Right ventricle myocardium superior (tissue), 1 donor: ENCODE measurements around the gene SHOC1. TPM values are rescaled to one million over a fixed set of nuclear protein-coding genes. Genes with fewer than 3 reads are reported as not detected.
A peak's percentile ranks its signal among the peaks of the same experiment; 100 is the strongest.
"Not testable (repeated sequence)": the region's sequence is repeated elsewhere in the genome, so short reads cannot be mapped to it uniquely, and the experiment has no call there.

Experiments used
- ATAC-seq: fragments of 200-7000 bp; cut with Tn5 transposase; one replicate; pipeline ENCODE4 v1.9.1; 2020; ENCODE audit warnings: mild to moderate bottlenecking; ENCODE audit not compliant: poor library complexity
- DNase-seq: peaks from one replicate; pipeline ENCODE4 v3.0.0-alpha.2; 2020
- intact Hi-C: fragments of 100-400 bp; cut with DNase I; formaldehyde crosslinking; loops from one replicate; pipeline ENCODE4 v1.11.2; 2022
- total RNA-seq: library from RNA; stranded (reverse); fragmentation: NEBNext Ultra II Directional; extraction: Animal tissue kit (Norgen Biotek cat#: 25700); gene quantifications from one replicate; pipeline ENCODE4 v1.2.1, GENCODE V29; 2021
- donor health status: DM: no; HTN: yes; CAD: no; lungs with severe emphysema.

Gene SHOC1
- total RNA-seq, 1 donor from 2014 or later: not detected

DNA sequence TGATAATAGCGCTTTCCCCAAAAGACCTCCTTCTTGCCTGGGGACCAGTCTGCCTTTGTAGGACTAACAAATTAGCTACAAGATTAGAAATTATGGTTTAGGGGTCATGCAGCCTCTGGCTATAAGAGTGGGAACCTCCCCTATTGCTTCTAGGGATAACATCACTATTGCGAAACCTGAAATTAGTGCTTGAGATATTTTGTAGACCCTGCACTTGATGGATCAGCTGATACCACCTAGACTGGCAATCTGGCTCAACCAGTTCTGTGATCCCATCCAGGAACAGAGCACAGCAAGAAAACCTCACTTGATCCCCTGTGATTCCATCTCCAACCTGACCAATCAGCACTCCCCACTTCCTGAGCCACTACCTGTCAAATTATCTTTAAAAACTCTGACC, 15.7 kb upstream of the SHOC1 start:
- ATAC-seq, DNase-seq, intact Hi-C loops: not testable (repeated sequence)

DNA sequence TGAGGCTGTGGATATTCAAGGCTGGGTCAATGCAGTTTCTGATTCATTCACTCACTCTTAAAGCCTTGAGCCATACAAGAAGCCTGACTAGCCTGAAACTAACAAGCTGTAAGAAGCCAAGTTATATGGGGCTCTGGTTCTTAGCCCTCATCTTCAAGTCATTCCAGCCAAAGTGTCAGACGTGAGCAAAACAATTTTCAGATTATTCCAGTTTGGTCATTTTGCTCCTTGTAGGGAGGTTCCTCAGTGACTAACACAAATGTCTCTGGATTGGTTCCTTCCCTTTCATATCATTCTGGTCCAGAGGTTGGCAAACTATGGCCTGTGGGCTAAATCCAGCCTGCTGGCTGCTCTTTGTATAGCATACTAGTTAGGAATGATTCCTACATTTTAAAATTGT, 12.5 kb upstream of the SHOC1 start:
- intact Hi-C loops: no loop called here
- no peak for ATAC-seq
- no peak for DNase-seq

DNA sequence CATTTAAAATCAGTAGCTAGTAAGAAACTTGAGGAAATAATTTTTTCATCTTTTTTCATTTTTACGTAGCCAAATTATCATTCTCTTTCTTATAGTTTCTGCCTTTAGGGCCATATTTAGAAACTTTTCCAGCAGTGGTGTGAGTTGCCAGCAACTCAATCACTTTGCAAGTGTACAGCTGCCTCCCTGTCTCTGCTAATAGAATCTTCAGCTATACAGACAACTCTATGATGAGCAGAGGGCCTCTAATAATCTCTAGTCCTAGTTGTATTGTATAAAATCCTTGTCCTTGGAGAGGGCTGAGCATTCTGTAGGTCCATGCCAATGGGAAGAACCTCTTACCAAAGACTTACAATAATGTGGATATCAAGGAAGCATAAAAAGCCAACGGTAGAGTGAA, 11.5 kb upstream of the SHOC1 start:
- ATAC-seq: no peak
- intact Hi-C loops: no loop called here
- DNase-seq: no peak

DNA sequence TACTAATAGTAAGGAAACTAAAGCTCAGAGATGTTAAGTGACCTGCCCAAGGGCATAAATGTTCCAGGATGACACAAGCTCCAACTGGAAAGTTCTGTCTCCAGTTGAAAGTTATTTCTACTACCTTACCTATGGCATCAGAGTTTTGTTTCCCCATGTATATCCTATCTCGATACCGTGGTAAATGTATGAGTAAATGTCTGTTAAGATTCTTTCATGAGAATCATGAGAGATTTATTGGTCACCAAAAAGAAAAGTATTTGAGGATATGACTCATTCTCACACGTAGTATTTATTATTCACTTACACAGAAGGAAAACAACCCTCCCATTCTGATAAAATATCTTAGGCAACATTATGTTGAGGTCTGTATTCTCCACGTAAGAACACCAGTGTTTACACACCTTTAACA, 11.1 kb upstream of the SHOC1 start:
- no peak for ATAC-seq
- intact Hi-C loops: no loop called here
- DNase-seq: no peak

DNA sequence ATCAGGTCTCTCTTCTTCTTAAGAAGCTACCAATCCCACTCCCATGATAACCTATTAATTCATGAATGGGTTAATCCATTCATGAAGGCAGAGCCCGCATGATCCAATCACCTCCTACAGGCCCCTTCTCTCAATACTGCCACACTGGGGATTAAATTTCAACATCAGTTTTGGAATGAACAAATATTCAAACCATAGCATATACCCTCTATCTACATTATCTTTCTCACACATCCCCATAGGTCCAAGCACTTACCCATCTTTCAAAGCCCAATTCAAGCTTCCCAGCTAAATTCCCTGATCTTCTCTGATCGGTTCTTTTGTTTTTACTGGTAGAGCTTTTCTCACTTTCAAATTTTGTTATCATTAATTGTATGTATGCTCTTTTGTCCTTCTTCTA, 10.5 kb upstream of the SHOC1 start:
- intact Hi-C loops: no loop called here
- no peak for DNase-seq
- ATAC-seq: no peak

DNA sequence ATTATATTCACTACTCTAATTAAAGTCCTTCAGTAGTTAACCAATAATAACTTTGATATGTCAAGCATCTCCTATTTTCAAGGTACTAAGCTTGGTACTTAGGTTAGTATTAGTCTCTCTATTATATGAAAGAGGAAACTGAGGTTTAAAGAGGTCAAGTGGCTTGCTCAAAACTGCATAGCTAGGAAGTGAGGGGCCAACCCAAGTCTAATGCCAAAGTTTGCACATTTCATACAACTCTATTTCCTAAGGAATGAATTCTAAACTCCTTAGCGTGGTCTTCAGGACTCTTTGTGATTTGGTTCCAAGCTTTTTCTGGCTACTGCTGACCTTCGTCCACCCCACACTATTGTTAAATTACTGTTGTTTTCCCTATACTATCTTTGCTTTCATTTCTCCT, 9.9 kb upstream of the SHOC1 start:
- DNase-seq (no peak), ATAC-seq (no peak)
- intact Hi-C loops: no loop called here

DNA sequence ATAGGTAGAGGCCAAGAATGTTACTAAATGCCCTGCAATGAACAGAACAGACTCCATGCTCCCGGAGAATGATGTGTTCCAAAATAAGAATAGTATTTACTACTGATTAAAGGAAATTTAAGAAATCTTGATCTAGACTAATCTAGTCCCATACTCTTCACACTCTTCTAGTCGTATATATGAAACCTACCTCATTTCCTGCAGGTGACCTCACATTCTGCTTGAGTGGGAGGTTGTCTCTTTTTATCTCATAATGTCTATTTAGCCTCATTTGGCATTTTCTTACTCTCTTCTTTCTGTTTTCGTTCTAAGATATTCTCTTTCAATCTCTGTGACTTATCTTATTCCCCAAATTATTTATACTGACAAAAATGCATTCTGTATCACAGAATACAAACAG, 9.2 kb upstream of the SHOC1 start:
- DNase-seq (no peak), ATAC-seq (no peak)
- intact Hi-C loops: no loop called here

DNA sequence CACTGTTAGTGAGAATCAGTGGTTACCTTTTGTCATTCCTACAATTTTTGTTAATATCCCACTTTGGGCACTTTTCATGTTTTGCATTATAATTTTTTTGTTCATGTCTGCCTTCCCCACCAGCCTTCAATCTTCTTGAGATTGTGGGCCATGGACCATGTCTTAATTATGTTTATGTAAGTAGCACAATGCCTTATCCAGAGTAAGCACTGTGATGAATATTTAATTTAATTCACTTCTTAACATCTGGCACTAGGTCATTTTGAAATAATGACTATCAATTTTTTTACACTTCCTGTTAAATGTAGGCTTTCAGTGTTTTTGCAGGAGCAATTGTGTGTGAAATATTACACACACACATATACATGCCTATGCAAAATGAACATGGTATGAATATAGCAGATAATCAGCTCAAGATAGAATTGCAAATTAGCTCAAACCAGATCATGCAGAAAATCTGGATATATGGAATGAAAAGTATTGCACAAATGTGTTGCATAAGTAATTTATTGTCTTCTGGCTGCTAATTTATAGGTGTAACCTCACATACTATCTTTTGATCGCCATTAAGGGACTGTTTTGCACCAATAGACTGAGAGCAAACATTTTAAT, 5.3 kb upstream of the SHOC1 start:
- intact Hi-C loops: no loop called here
- no peak for ATAC-seq
- DNase-seq: no peak

DNA sequence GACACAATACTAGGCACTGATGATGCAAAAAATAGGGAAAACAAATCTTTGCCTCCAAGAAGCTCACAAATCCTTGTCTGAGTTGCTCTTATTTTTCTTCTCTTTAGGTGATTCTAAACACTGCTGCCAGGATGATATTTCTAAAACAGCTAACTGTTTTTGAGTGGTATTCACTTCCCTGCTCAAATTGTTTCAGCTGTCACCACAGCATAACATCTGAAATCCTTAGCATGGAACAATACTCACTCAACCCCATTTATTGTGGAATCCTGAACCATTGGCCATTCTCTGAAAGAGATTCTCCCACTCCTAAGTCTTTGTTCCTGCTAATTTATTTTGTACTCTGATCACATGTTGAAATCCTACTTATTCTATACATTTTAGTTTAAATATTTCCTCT, 4.8 kb upstream of the SHOC1 start:
- ATAC-seq (no peak), DNase-seq (no peak)
- intact Hi-C loops: no loop called here

DNA sequence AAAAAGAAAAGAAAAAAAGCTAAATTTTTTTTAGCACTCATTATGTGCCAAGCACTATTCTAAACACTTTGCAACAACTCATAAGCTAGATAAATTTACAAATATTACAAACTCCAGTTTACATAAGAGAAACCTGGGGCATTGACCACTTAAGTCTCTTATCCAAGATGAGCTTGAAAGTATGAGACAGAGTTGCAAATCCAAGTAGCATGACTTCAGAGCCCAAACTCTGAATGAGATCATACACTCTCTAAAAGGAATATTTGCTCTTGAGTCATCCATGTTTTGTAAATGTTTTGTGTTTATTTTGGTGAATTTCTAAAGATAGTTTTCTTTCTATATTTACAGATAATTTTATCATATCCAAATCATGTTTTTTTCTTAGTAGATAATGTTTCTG, 4.0 kb upstream of the SHOC1 start:
- no peak for DNase-seq
- no peak for ATAC-seq
- intact Hi-C loops: no loop called here

DNA sequence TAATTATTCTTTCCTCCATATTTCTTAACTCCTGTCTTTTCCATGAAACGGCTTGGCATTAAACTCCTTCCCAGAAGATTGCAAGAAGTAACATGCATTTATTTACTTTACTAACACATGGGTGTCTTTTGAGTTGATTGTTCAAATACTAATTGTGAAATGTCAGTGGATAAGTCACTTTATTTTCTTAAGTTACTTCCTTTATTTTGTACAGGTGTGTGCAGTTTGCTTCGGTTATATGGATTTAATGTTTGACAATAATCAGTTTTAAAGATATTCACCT, 761 bp upstream of the SHOC1 start:
- ATAC-seq: no peak
- intact Hi-C loops: no loop called here
- no peak for DNase-seq

DNA sequence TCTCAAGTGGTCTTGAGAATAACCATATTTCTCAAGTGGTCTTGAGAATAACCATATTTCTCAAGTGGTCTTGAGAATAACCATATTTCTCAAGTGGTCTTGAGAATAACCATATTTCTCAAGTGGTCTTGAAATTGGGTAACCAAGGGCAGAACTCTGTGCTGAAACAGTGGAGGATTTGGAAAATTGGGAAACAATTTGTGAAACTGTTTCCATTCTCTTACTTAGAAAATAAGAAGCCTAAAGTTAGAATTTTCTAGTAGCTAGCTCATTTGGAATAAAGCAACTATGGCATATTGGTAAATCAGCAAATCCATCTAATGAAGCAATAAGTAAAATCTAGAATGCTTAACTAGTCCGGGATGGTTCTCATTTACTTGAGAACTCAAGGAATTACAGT, 2.9 kb downstream of the SHOC1 start:
- ATAC-seq, intact Hi-C loops: not testable (repeated sequence)

DNA sequence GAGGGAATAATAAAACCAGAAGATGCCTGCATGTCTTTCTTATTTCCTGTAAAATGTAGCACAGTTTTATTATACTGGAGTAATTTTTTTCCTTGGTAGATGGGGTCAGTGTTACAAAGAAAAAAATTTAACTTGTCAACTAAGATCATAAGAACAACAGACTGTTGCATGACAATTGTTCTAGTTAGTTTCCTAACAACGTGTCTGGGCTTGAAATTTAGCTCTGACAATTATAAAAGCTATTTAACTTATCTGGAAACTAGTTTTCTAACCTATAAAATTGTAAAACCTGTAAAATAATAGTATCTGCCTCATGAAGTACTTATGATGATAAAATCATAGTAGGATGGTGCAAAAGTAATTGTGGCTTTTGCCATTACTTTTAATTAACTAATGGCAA, 4.9 kb downstream of the SHOC1 start:
- intact Hi-C loops: no loop called here
- no peak for DNase-seq
- no peak for ATAC-seq

More for the DNA sequence above, 2.9 kb downstream of the SHOC1 start:
- DNase-seq: not testable (repeated sequence)

DNA sequence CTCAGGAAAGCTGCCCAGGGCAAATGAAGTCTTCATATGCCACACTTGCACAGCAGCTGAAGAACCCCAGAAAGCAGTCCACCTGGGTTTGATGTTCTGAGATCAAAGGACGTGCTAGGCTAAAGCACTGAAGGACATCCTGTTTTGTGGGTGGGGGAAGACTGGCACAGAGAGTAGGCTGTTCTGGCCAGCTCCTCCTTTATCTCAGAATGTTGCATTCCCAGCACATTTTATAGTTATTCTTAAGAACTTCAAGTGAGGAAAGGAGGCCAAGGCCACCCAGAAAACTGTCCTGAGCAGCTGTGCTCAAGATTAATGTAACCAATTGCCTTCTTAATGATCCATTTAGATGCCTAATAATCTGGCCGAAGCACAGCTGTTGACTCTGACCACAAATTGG, 10.9 kb downstream of the SHOC1 start:
- ATAC-seq (no peak), DNase-seq (no peak)
- intact Hi-C loops: no loop called here

DNA sequence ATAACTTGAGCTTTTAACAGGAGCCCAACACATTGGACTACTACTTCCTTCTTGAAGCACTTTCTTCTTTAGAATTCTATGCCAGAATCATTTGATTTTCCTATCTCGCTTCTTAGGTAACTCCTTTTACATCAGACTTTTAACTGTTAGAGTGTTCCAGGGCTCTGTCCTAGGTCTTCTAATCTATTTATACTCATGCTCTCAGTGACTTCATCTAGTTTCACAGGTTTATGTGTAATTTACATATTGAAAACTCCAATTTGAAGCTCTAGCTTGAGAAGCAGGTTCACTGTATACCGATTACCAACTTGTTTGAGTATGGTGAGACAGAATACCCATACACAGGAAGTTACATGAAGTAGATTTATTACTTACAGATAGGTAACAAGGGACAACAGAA, 11.3 kb downstream of the SHOC1 start:
- DNase-seq: no peak
- intact Hi-C loops: no loop called here
- ATAC-seq: no peak

DNA sequence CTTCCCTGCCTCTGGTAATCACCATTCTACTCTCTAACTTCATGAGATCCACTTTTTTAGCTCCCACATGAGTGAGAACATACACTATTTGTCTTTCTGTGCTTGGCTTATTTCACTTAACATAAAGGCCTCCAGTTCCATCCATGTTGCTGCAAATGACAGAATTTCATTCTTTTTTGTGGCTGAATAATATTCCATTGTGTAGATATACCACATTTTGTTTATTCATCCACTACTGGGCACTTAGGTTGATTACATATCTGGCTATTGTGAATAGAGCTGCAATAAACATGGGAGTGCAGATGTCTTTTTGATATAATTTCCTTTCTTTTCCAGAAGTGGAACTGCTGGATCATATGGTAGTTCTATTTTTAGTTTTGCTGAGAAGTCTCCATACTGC, 28.7 kb downstream of the SHOC1 start:
- no peak for ATAC-seq
- no peak for DNase-seq
- intact Hi-C loops: no loop called here

DNA sequence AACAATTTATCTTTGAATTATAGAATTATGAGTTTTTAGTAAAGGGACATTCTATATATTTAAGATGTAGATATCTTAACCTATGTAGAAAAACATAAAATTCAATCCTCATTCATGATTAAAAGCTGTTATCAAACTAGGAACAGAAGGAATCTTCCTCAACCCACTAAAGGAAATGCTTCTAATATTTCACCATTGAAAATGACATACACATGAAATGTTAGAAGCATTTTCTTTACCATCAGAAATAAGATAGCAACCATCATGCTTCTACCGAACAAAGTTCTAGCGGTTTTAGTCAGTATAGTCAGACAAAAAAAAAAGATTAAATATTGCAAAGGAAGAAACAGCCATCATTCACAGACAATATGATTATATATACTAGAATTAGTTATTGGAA, 32.2 kb downstream of the SHOC1 start:
- intact Hi-C loops: no loop called here
- DNase-seq (no peak), ATAC-seq (no peak)

DNA sequence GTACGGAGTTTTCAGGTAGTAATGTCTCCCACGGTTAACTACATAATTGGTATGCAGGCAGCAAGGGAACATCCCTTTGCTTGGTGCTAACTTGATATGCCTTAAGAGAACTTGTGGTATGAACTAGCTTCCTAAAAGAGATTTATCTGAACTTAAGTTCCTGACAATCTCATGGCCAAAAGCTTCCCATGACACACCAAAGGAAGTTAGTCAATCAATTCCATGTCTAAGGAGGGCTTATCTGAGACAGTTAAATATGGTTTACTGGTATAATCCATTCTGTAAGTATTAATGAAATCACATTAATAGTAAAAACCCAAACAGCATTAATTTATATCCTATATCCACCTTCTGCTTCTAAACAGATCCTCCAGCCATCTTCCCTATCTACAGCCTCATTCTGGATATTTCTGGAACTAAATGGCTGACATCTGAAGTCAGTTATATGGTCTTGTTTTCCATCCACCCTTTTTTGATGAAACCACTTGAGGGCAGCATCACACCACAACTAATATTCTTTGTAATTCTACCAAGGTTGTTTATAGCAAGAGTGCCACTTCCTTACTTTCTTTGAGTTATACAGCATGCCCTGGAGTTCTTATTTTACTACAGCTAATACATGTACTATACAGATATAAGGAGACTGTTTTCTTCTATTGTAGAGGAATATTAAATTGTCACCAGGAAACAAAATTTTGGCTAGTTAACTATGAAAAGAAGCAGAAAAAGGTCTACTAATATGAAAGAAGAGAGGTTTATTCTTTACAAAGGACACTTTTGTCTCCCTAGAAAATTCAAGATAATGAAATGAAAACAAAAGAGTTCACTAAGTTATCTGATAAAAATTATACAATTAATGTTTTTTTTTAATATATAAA, 34.7 kb downstream of the SHOC1 start:
- no peak for DNase-seq

DNA sequence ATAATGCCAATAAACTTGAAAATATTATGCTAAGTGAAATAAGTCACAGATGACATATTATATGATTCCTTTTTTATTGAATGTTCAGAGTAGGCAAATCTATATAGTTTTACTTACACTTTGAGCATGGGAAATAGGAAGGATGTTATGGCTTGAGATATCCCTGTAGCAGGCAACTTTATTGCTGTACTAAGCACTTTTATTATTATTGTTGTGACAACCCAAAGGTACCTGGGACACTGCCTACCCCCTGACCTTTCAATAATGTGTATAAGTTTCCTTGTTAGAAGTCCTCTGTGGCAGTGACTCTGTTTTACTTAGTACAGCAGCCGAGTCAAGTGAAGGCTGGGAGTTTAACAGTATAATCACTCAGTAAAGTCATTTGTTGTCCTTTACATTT, 39.9 kb downstream of the SHOC1 start:
- DNase-seq (no peak), ATAC-seq (no peak)
- intact Hi-C loops: loop anchor here (10.0 kb wide), 1 partner anchor 610 kb away; no protein-coding TSS in a partner anchor

More for the DNA sequence above, 34.7 kb downstream of the SHOC1 start:
- ATAC-seq: peak; percentile 92
- intact Hi-C loops: loop anchor here (2.0 to 10.0 kb wide), 2 partner anchors 315 to 605 kb away; no protein-coding TSS in a partner anchor

DNA sequence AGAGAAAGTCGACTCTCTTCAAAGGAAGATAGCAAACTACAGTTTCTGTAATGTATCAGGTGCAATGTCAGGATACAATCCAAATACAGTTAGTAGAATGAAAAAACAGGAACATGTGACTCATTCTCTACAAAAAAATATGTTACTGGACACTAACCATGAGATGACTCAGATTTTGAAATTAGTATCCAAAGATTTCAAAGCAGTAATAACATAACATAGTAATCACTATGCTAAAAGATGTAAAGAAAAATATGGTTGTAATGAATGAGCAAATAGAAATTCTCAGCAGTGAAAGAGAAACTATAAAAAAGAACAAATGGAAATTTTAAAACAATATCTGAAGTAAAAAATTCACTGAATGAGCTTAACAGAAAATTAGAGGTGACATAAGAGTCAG, 42.3 kb downstream of the SHOC1 start:
- ATAC-seq (no peak), DNase-seq (no peak)
- intact Hi-C loops: loop anchor here (10.0 kb wide), 1 partner anchor 612 kb away; no protein-coding TSS in a partner anchor
